HG02642 (cell line): ENCODE measurements around the gene AFF1.

Experiments
- ATAC-seq: cut with Tn5 transposase; IDR thresholded peaks from one replicate; pipeline ENCODE4 v1.9.1; 2021; ENCODE audit warnings: mild to moderate bottlenecking; ENCODE audit not compliant: unreplicated experiment, poor library complexity

The AFF1 gene

GRCh38 chr4:86919561-86920223 is 15.1 kb upstream of the AFF1 start:
- no peak for ATAC-seq

GRCh38 chr4:86921608-86922252 is 13.1 kb upstream of the AFF1 start:
- ATAC-seq: no peak

GRCh38 chr4:86924811-86925210 is 10.0 kb upstream of the AFF1 start:
- ATAC-seq: no peak

GRCh38 chr4:86926435-86927086 is 8.2 kb upstream of the AFF1 start:
- no peak for ATAC-seq

GRCh38 chr4:86927843-86928395 is 6.9 kb upstream of the AFF1 start:
- peak; percentile 44 for ATAC-seq

GRCh38 chr4:86928400-86929255 is 6.2 kb upstream of the AFF1 start:
- ATAC-seq: peak; percentile 39

GRCh38 chr4:86934147-86934770 is 552 bp upstream of the AFF1 start:
- ATAC-seq: no peak

GRCh38 chr4:86935566-86935852 is 698 bp downstream of the AFF1 start:
- no peak for ATAC-seq

- peak; percentile 33 for ATAC-seq
Measured at GRCh38 chr4:86935853-86936733, 1.3 kb downstream of the AFF1 start.

GRCh38 chr4:86938771-86939520 is 4.1 kb downstream of the AFF1 start:
- no peak for ATAC-seq

- peak; percentile 56 for ATAC-seq
Measured at GRCh38 chr4:86939729-86940575, 5.1 kb downstream of the AFF1 start.

GRCh38 chr4:86940920-86941460 is 6.2 kb downstream of the AFF1 start:
- no peak for ATAC-seq

GRCh38 chr4:86942185-86942666 is 7.4 kb downstream of the AFF1 start:
- ATAC-seq: no peak

- ATAC-seq: no peak
Measured at GRCh38 chr4:86944964-86945781, 10.4 kb downstream of the AFF1 start.

GRCh38 chr4:86946868-86947500 is 12.2 kb downstream of the AFF1 start:
- ATAC-seq: no peak
